Osteoblast (primary cell): ENCODE results near the gene MED16. TPM values are rescaled to one million over a fixed set of nuclear protein-coding genes. Genes with fewer than 3 reads are reported as not detected.

ENCODE experiments used
- DNase-seq: peaks from one replicate; pipeline ENCODE4 v3.0.0; 2011; ENCODE audit warnings: low spot score, mixed read lengths; ENCODE audit not compliant: insufficient read length; ENCODE audit errors: missing footprints
- H2AFZ ChIP-seq: 2 replicates; pipeline ENCODE4 v1.6.0; 2011; ENCODE audit warnings: mild to moderate bottlenecking, low read length
- H3K27ac ChIP-seq: 2 replicates; pipeline ENCODE4 v1.5.1; 2011; ENCODE audit warnings: mild to moderate bottlenecking, low read depth, low read length, moderate library complexity
- H3K27me3 ChIP-seq: 2 replicates; pipeline ENCODE4 v1.6.0; 2012; ENCODE audit warnings: mild to moderate bottlenecking, control low read depth, inconsistent platforms, low read length, moderate library complexity; ENCODE audit not compliant: insufficient read depth
- H3K36me3 ChIP-seq: 2 replicates; pipeline ENCODE4 v1.5.1; 2011; ENCODE audit warnings: mild to moderate bottlenecking, low read length, control low read depth, moderate library complexity; ENCODE audit not compliant: insufficient read depth
- H3K4me1 ChIP-seq: 2 replicates; pipeline ENCODE4 v1.5.1; 2011; ENCODE audit warnings: mild to moderate bottlenecking, low read length, control low read depth, moderate library complexity; ENCODE audit not compliant: insufficient read depth
- H3K4me2 ChIP-seq: 2 replicates; pipeline ENCODE4 v1.6.0; 2011; ENCODE audit warnings: mild to moderate bottlenecking, low read length; ENCODE audit not compliant: insufficient read depth
- H3K4me3 ChIP-seq: fragments of 200-600 bp; sonication (generic); 3 replicates; pipeline ENCODE4 v1.5.1; 2012; ENCODE audit warnings: mild to moderate bottlenecking, low read length, inconsistent platforms; ENCODE audit not compliant: insufficient read depth
- H3K79me2 ChIP-seq: 2 replicates; pipeline ENCODE4 v1.6.0; 2012; ENCODE audit warnings: mild to moderate bottlenecking, low read length, control low read depth, inconsistent platforms; ENCODE audit not compliant: insufficient read depth
- H3K9me3 ChIP-seq: 2 replicates; pipeline ENCODE4 v1.5.1; 2011; ENCODE audit warnings: low read depth, low read length, control low read depth
- H4K20me1 ChIP-seq: 2 replicates; pipeline ENCODE4 v1.6.0; 2012; ENCODE audit warnings: mild to moderate bottlenecking, low read length, control low read depth; ENCODE audit not compliant: insufficient read depth
- CTCF ChIP-seq: IDR thresholded peaks from 2 replicates; pipeline ENCODE4 v1.5.1; 2011; ENCODE audit warnings: mild to moderate bottlenecking, low read depth, low read length, moderate library complexity; ENCODE audit errors: extremely low read depth
- total RNA-seq: library from RNA; depleted of rRNA; stranded (reverse); fragments of >200 nt; gene quantifications from 2 replicates; pipeline ENCODE4 v1.2.3, GENCODE V29; 2012

The MED16 gene
- total RNA-seq, 1 donor, result 20.6 TPM

- H3K4me1 ChIP-seq, result no peaks in the 10 kb centered on the region
- no peak for TF ChIP-seq CTCF
- H3K27me3 ChIP-seq, result peaks cover 2% of the 10 kb centered on the region
- H3K36me3 ChIP-seq, result no peaks in the 10 kb centered on the region
- no peak overlapping the region for H3K4me2 ChIP-seq
- H3K4me3 ChIP-seq, result no peak overlapping the region
- H3K9me3 ChIP-seq, result no peaks in the 10 kb centered on the region
- no peak overlapping the region for H3K27ac ChIP-seq
- H4K20me1 ChIP-seq, result no peaks in the 10 kb centered on the region
- H3K79me2 ChIP-seq, result no peaks in the 10 kb centered on the region
- H2AFZ ChIP-seq, result no peak overlapping the region
- DNase-seq, result no peak
These were observed 58.8 kb downstream of the MED16 start for GRCh38 chr19:834216-834615.

- Histone ChIP-seq H3K9me3 (no peaks in the 10 kb centered on the region), H3K4me2 (no peak overlapping the region), H3K4me1 (no peaks in the 10 kb centered on the region), H3K79me2 (no peaks in the 10 kb centered on the region), H2AFZ (no peak overlapping the region), H3K27ac (no peak overlapping the region), H4K20me1 (no peaks in the 10 kb centered on the region), H3K4me3 (no peak overlapping the region), H3K36me3 (no peaks in the 10 kb centered on the region), H3K27me3 (peaks cover 2% of the 10 kb centered on the region)
- TF ChIP-seq CTCF, result no peak
- no peak for DNase-seq
These were observed 61.3 kb downstream of the MED16 start for GRCh38 chr19:831407-832369.

- no peaks in the 10 kb centered on the region for H3K4me1 ChIP-seq
- H2AFZ ChIP-seq, result no peak overlapping the region
- H4K20me1 ChIP-seq, result no peaks in the 10 kb centered on the region
- no peaks in the 10 kb centered on the region for H3K27me3 ChIP-seq
- H3K27ac ChIP-seq, result no peak overlapping the region
- no peaks in the 10 kb centered on the region for H3K79me2 ChIP-seq
- no peaks in the 10 kb centered on the region for H3K36me3 ChIP-seq
- H3K4me2 ChIP-seq, result no peak overlapping the region
- no peak overlapping the region for H3K4me3 ChIP-seq
- no peak for TF ChIP-seq CTCF
- DNase-seq, result no peak
- no peaks in the 10 kb centered on the region for H3K9me3 ChIP-seq
These were observed 63.7 kb downstream of the MED16 start for GRCh38 chr19:829129-829758.

GRCh38 chr19:827710-828321 is 65.2 kb downstream of the MED16 start, which contains the start of gene AZU1:
AZU1 (plus strand) TSS chr19:827837; CDS start chr19:827847, 10 bp downstream.
- no peak within 1 kb of the TSS for H2AFZ ChIP-seq
- no peak for TF ChIP-seq CTCF
- H3K4me3 ChIP-seq, result no peak within 1 kb of the TSS
- H3K79me2 ChIP-seq, result no peaks in the 10 kb centered on the region
- DNase-seq, result no peak
- H4K20me1 ChIP-seq, result no peaks in the 10 kb centered on the region
- H3K27ac ChIP-seq, result no peak within 1 kb of the TSS
- no peaks in the 10 kb centered on the region for H3K9me3 ChIP-seq
- peaks cover 8% of the 10 kb centered on the region for H3K4me1 ChIP-seq
- H3K4me2 ChIP-seq, result no peak within 1 kb of the TSS
- H3K36me3 ChIP-seq, result no peaks in the 10 kb centered on the region
- no peaks in the 10 kb centered on the region for H3K27me3 ChIP-seq
